GM19467 (cell line): ENCODE data around the gene COL6A3.
"Not testable (repeated sequence)": the region's sequence is repeated elsewhere in the genome, so short reads cannot be mapped to it uniquely, and the experiment has no call there.

Experiments
- ATAC-seq: cut with Tn5 transposase; IDR thresholded peaks from one replicate; pipeline ENCODE4 v1.9.1; 2021; ENCODE audit warnings: mild to moderate bottlenecking, moderate library complexity; ENCODE audit not compliant: unreplicated experiment

The COL6A3 gene

DNA sequence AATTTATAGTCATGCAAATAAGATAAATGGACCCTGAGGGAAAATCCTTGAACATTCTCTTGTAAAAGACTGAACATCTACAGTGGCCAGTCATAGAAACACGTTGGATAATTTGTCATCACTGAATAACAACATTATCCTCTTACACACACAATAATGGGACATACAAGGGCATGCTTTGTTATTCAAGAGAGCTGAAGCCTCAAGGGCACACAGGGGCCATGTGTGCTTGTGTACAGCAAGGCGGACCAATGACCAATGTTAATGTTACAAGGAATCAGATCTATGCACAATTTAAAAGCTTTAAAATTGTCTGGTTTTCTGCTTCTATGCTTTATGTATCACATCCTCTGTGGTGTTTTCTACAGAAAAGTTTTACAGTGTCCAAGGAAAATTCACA is 23.7 kb downstream of the COL6A3 start:
- ATAC-seq = no peak

GRCh38 chr2:237389831-237390230 is 24.1 kb downstream of the COL6A3 start:
- no peak for ATAC-seq

GRCh38 chr2:237388036-237388435 is 25.9 kb downstream of the COL6A3 start:
- no peak for ATAC-seq

DNA sequence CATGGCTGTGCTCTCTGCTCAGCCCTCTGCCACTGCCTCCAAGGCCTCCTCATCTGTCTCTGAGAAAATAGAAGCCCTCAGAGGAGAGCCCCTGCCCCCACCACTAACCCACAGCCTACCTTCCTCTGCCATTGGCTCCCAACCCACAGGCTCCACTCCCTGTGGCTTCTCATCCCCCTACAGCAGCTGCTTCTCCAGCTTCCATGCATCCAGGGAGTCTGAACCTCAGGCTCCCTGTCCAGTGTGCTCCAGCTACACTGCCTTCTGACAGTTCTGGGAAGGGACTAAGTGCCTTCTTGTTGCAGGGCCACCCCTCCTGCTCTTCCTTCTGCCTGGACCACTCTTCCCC is 29.3 kb downstream of the COL6A3 start:
- ATAC-seq = no peak

DNA sequence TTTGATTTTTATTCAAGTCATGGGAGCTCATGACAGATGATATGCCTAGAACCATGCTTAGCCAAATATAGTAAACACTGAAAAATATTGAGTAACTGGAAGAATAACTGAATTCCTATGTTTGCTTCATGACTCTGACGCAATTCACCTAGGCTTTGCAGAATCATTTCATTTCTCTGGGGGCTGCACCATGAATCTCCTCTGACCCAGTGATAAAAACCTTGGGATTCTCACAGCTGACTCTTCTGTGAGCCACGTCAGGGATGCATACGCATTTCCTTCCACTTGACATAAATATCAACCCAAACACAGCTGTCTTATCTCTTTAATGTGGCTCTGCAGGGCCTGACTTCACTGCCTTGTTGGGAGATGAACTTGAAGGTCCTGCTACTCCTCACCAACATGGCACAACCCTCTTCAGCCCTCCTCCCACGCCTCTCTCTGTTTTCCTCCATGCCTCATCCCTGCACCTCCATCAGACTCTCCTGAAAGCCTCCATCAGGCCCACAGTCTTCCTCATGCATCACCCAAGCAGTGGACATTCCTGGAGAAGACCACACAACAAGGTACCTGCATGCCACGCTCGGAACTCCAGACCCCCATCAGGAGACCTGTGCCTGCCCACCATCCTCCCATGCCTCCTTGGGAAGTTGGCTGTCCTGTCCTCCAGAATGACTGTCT is 29.8 kb downstream of the COL6A3 start:
- no peak for ATAC-seq

- ATAC-seq = no peak
These were observed 33.2 kb downstream of the COL6A3 start for GRCh38 chr2:237380768-237381167.

- ATAC-seq = no peak
These were observed 34.3 kb downstream of the COL6A3 start for GRCh38 chr2:237379636-237380035.

- no peak for ATAC-seq
These were observed 35.3 kb downstream of the COL6A3 start for GRCh38 chr2:237378650-237379049.

DNA sequence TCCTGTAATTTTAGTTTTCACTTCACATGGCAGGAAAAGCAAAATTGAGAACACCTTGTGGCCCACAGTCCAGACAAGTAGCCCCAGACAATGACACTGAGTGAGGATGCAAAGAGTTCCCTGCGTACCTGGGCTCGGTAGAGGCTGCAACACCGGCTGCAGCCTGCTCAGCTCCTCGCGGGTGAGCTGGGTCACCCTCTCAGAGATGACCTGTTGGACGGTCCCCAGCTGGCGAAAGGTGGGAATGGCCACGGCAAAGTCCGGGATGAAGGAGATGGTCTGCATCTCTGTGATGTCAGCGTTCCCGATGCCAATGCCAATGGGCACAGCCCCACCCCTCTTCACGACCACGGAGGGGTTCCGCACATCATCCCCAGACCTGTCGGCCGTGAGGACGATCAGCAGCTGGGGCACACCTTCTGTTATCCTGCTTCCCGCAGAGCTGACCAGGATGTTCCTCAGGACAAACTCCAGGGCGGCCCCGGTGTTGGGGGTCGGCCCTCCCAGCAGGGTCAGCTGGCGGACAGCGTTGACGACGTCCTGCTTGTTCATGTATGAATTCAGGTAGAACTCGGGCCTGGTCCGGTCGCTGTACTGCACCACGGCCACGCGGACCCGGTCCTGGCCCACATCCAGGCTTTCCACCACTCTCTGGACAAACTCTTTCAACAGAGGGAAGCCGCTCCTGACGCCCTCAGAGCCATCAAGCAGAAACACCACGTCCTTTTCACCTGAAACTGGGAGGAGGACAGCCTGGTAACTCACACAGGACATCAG is 39.5 kb downstream of the COL6A3 start:
- no peak for ATAC-seq

- no peak for ATAC-seq
These were observed 42.1 kb downstream of the COL6A3 start for GRCh38 chr2:237371856-237372255.

DNA sequence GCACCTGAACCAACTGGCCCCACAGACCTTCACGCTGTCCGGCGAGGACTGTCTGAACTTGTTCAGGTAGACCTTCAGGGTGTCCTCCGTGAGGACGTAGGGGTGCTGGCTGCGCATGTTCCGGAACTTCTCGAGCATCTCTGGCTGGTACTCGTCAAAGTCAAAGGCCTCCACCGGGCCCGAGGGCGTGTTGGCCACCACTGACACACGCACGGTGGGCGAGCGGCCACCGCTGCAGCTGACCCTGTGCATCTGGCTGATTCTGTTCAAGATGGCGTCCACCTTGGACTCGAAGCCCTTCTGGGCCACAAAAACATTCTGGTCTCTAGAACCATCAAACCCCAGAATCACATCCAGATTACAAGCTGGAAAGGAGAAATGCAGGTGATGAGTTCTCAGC is 48.3 kb downstream of the COL6A3 start:
- ATAC-seq = no peak

DNA sequence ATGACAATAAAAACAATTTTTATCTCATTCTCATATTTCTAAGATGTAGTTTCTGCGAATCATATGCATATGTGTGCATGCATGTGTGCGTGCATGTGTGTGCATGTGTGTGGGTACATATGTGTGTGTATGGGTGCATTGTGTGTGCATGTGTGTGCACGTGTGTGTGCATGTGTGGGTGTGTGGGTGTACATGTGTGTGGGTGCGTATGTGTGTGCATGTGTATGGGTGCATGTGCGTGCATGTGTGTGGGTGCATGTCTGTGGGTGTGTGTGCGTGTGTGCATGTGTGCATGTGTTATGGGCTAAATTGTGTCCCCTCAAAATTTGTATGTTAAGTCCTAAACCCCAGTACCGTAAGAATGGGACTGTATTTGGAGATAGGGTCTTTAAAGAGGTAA is 49.3 kb downstream of the COL6A3 start:
- ATAC-seq = no peak

DNA sequence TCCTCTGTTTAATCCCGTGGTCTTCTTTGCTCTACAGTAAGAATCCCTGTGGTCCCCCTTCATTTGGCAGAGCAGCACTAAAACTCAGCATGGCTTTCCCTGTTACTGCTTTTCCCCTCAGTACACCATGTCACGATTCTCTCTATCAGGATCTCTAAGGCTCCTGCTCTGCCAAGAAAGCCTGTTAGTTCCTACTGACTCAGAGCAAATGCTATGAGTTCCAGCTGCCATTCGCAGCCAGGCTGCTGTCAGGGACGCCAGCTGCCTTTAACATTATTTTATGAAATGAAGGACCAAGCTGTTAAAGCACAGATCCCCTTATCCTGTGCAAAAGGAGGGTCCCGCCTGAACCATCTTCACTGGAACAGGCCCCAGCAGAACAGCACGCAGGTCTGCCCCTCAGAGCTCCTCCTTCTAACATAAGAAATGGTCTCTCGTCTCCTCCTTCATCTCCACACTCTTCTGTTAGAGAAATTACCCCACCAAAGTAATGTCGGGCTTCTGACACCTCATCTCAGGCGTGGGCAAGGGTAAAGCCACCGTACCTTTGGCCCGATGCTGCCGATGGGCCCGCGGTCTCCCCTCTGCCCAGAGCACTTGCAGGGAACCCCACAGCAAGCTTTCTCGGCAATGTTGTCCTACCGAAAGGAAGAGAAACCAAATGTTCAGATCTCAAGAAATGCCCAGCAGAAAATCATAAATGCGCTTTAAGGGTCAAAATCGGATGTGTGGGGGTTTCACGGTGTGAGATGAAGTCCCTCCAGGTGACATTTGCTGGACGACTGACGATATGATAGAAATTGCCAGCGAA is 52.6 kb downstream of the COL6A3 start:
- no peak for ATAC-seq

DNA sequence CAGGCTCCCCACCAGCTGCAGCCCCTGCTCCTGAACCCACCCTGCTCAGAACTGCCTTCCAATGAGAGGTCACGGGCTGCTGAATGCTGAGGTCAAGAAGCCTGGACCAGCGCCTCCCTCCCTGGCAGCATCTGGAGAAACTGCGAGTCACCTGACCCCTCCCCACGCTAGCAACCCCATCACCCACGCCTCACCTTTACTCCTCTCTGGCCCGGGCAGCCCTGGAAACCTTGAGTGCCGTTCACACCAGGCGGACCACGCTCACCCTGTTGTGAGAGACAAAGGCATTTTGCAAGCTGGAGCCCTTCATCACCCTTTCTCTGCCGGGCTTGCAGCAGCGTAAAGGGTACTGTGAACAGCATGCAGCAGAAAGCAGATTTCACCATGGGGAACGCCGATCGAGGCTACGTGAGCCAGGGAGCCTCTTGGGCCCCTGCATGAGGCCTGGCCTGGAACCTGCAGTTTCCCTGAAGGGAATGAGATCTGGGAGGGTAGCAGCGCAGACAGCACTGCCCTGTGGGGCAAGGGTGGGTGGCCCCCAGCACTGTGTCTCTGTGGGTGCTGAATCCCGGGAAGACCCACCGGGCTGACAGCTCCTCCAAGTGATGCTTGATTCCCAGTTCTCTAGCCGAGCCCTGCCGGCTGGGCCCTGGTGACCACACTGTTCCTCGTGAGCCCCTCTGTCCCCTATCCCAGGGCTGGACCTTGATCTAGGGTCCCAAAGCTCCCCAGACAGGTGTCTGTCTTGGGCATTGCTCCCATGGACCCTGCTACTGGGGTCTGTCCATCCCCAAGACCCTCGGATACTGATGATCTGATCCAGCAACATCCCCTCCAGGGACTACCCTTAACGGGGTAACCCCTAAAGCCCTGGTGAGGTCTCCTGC is 53.8 kb downstream of the COL6A3 start:
- no peak for ATAC-seq

GRCh38 chr2:237359518-237359840 is 54.5 kb downstream of the COL6A3 start:
- ATAC-seq = no peak

GRCh38 chr2:237358721-237359517 is 55.0 kb downstream of the COL6A3 start:
- ATAC-seq = no peak

GRCh38 chr2:237355701-237356100 is 58.3 kb downstream of the COL6A3 start:
- ATAC-seq = no peak

GRCh38 chr2:237354892-237355291 is 59.1 kb downstream of the COL6A3 start:
- ATAC-seq = no peak

GRCh38 chr2:237354172-237354571 is 59.8 kb downstream of the COL6A3 start:
- not testable (repeated sequence) for ATAC-seq

DNA sequence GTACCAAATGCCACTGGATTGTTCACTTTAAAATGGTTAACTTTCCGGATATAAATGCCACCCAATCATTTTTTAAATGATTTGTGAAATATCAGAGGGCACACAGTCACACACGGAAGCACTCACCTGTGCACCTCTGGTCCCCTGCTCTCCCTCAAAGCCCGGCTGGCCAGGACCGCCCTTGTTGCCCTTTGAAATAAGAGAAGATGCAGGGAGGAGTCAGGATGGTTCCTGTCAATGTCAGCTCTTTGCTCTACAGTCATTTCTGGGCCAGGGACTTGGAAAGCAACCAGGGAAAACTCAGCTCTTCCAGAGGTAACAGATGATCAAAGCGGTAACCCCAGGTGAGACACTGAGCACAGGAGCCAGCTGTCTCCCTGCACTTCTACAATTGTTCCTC is 60.7 kb downstream of the COL6A3 start:
- no peak for ATAC-seq
